GM04503 (cell line): Measurements from ENCODE around the gene ACOX3.

Source experiments
- DNase-seq: peaks from one replicate; pipeline ENCODE4 v3.0.0-alpha.2; 2012; ENCODE audit warnings: low read depth

The ACOX3 gene

GRCh38 chr4:8404791-8405515, 35.6 kb downstream of the ACOX3 start:
- DNase-seq = no peak

GRCh38 chr4:8403976-8404375, 36.5 kb downstream of the ACOX3 start:
- no peak for DNase-seq

GRCh38 chr4:8403173-8403753, 37.3 kb downstream of the ACOX3 start:
- DNase-seq = no peak

GRCh38 chr4:8402640-8403039, 37.9 kb downstream of the ACOX3 start:
- DNase-seq = no peak

- DNase-seq = no peak
These were observed 38.3 kb downstream of the ACOX3 start for GRCh38 chr4:8402181-8402597.

- no peak for DNase-seq
These were observed 38.9 kb downstream of the ACOX3 start for GRCh38 chr4:8401665-8402064.

GRCh38 chr4:8400632-8401325, 39.7 kb downstream of the ACOX3 start:
- no peak for DNase-seq

- no peak for DNase-seq
These were observed 41.2 kb downstream of the ACOX3 start for GRCh38 chr4:8399298-8399697.

- no peak for DNase-seq
These were observed 42.2 kb downstream of the ACOX3 start for GRCh38 chr4:8398347-8398746.

- no peak for DNase-seq
These were observed 43.6 kb downstream of the ACOX3 start for GRCh38 chr4:8396762-8397406.

- no peak for DNase-seq
These were observed 44.8 kb downstream of the ACOX3 start for GRCh38 chr4:8395504-8396296.

GRCh38 chr4:8394806-8395205, 45.7 kb downstream of the ACOX3 start:
- DNase-seq = no peak

GRCh38 chr4:8394061-8394519, 46.4 kb downstream of the ACOX3 start:
- DNase-seq = no peak

GRCh38 chr4:8393593-8394038, 46.9 kb downstream of the ACOX3 start:
- peak; percentile 97 for DNase-seq

GRCh38 chr4:8392591-8393190, 47.8 kb downstream of the ACOX3 start:
- no peak for DNase-seq

GRCh38 chr4:8391972-8392371, 48.6 kb downstream of the ACOX3 start:
- no peak for DNase-seq

- no peak for DNase-seq
These were observed 49.5 kb downstream of the ACOX3 start for GRCh38 chr4:8391071-8391470.

- DNase-seq = no peak
These were observed 49.9 kb downstream of the ACOX3 start for GRCh38 chr4:8390577-8390976.

- no peak for DNase-seq
These were observed 52.0 kb downstream of the ACOX3 start for GRCh38 chr4:8388528-8388870.

- DNase-seq = no peak
These were observed 52.7 kb downstream of the ACOX3 start for GRCh38 chr4:8387615-8388527.
